DND-41 (cell line): ENCODE data around the gene NUPR1.

Source experiments
- ATAC-seq: fragments of 200-7000 bp; cut with Tn5 transposase; 3 replicates; pipeline ENCODE4 v1.9.1; 2021; ENCODE audit warnings: low read depth; ENCODE audit not compliant: insufficient read depth
- DNase-seq: peaks from one replicate; pipeline ENCODE4 v3.0.0-alpha.2; 2020
- H2AFZ ChIP-seq: 2 replicates; pipeline ENCODE4 v1.6.0; 2012; ENCODE audit warnings: low read depth, low read length
- H3K27ac ChIP-seq: 2 replicates; pipeline ENCODE4 v1.5.1; 2012; ENCODE audit warnings: low read length, inconsistent platforms
- H3K27me3 ChIP-seq: fragments of 200-600 bp; sonication (generic); 2 replicates; pipeline ENCODE4 v1.6.0; 2012; ENCODE audit warnings: low read length, mild to moderate bottlenecking, inconsistent platforms; ENCODE audit not compliant: insufficient read depth, poor library complexity
- H3K36me3 ChIP-seq: 2 replicates; pipeline ENCODE4 v1.5.1; 2012; ENCODE audit warnings: low read length, inconsistent platforms; ENCODE audit not compliant: insufficient read depth
- H3K4me1 ChIP-seq: 2 replicates; pipeline ENCODE4 v1.5.1; 2012; ENCODE audit warnings: mild to moderate bottlenecking, low read length; ENCODE audit not compliant: insufficient read depth
- H3K4me2 ChIP-seq: 2 replicates; pipeline ENCODE4 v1.6.0; 2012; ENCODE audit warnings: mild to moderate bottlenecking, moderate library complexity, low read length, inconsistent platforms; ENCODE audit not compliant: insufficient read depth
- H3K4me3 ChIP-seq, 2 experiments: fragments of 200-600 bp in 1 of 2; shearing (Covaris generic) in 1 of 2; 2 replicates each; pipeline ENCODE4 v1.5.1; 2012 to 2016; ENCODE audit warnings: inconsistent platforms in 2 of 2, low read length in 2 of 2, mild to moderate bottlenecking in 2 of 2, low read depth in 1 of 2, moderate library complexity in 1 of 2
- H3K79me2 ChIP-seq: 2 replicates; pipeline ENCODE4 v1.6.0; 2012; ENCODE audit warnings: low read length, inconsistent platforms; ENCODE audit not compliant: insufficient read depth
- H3K9ac ChIP-seq: 2 replicates; pipeline ENCODE4 v1.6.0; 2012; ENCODE audit warnings: low read depth, mild to moderate bottlenecking, inconsistent platforms, low read length, moderate library complexity
- H3K9me3 ChIP-seq: 2 replicates; pipeline ENCODE4 v1.5.1; 2012; ENCODE audit warnings: low read length, moderate library complexity, mild to moderate bottlenecking, inconsistent platforms; ENCODE audit not compliant: insufficient read depth, severe bottlenecking
- H4K20me1 ChIP-seq: 2 replicates; pipeline ENCODE4 v1.6.0; 2012; ENCODE audit warnings: low read length; ENCODE audit not compliant: insufficient read depth
- EZH2 ChIP-seq: IDR thresholded peaks from 3 replicates; pipeline ENCODE4 v1.6.1; 2012; ENCODE audit warnings: borderline replicate concordance, low read depth, mild to moderate bottlenecking, moderate library complexity, low read length, inconsistent platforms; ENCODE audit not compliant: severe bottlenecking
- TF ChIP-seq, protein P1 (sequence below): IDR thresholded peaks from 2 replicates; pipeline ENCODE4 v1.5.1; 2012; ENCODE audit warnings: borderline replicate concordance, low read length, moderate library complexity, mild to moderate bottlenecking; ENCODE audit not compliant: poor library complexity, severe bottlenecking; ENCODE audit errors: extremely low read depth

NUPR1 gene

DNA sequence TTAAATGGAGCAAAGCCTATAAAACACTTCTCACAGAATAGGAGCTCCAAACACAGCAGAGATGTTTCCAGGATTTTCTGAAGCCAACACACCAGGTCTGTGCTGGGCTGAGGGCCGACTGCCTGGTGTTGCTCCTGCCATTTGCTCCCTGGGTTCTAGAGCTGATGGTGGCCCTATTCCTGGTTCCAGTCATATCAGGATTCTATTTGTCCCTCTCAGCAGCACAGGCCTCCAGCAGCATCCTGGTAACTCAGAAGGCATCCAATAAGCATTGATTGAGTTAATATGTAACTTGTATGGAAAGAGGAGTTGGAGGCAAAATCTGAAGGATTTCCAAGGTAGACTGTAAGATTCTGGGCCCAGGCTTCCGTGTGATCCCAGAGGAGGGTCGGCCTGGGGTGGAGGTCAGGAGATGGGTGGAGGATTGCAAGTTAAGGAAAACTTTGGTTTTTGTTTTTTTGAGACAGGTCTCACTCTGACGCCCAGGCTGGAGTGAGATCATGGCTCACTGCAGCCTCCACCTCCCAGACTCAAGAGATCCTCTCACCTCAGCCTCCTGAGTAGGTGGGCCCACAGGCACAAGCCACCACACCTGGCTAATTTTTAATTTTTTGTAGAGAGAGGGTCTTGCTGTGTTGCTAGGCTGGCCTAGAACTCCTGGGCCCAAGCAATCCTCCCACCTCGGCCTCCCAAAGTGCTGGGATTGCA is 5.7 kb downstream of the NUPR1 start:
- no peaks in the 10 kb centered on the region for H3K4me1 ChIP-seq
- no peaks in the 10 kb centered on the region for H4K20me1 ChIP-seq
- no peak for DNase-seq
- H3K9me3 ChIP-seq, result no peaks in the 10 kb centered on the region
- no peak overlapping the region for H3K4me3 ChIP-seq
- no peaks in the 10 kb centered on the region for H3K79me2 ChIP-seq
- ATAC-seq, result no peak
- no peaks in the 10 kb centered on the region for H3K36me3 ChIP-seq
- H3K4me2 ChIP-seq, result no peak overlapping the region
- H2AFZ ChIP-seq, result no peak overlapping the region
- no peak overlapping the region for H3K9ac ChIP-seq
- H3K27ac ChIP-seq, result no peak overlapping the region
- TF ChIP-seq EZH2, result no peak
- TF ChIP-seq, protein P1, sequence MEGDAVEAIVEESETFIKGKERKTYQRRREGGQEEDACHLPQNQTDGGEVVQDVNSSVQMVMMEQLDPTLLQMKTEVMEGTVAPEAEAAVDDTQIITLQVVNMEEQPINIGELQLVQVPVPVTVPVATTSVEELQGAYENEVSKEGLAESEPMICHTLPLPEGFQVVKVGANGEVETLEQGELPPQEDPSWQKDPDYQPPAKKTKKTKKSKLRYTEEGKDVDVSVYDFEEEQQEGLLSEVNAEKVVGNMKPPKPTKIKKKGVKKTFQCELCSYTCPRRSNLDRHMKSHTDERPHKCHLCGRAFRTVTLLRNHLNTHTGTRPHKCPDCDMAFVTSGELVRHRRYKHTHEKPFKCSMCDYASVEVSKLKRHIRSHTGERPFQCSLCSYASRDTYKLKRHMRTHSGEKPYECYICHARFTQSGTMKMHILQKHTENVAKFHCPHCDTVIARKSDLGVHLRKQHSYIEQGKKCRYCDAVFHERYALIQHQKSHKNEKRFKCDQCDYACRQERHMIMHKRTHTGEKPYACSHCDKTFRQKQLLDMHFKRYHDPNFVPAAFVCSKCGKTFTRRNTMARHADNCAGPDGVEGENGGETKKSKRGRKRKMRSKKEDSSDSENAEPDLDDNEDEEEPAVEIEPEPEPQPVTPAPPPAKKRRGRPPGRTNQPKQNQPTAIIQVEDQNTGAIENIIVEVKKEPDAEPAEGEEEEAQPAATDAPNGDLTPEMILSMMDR, result no peak
- no peaks in the 10 kb centered on the region for H3K27me3 ChIP-seq

GRCh38 chr16:28531777-28532744 is 6.7 kb downstream of the NUPR1 start:
- H3K36me3 ChIP-seq, result no peaks in the 10 kb centered on the region
- TF ChIP-seq EZH2, result no peak
- TF ChIP-seq, protein P1, result no peak
- H3K27ac ChIP-seq, result no peak overlapping the region

GRCh38 chr16:28529124-28529523 is 9.7 kb downstream of the NUPR1 start:
- Histone ChIP-seq H3K36me3 (no peaks in the 10 kb centered on the region), H3K9ac (no peak overlapping the region), H4K20me1 (no peaks in the 10 kb centered on the region), H3K4me2 (no peak overlapping the region), H3K9me3 (no peaks in the 10 kb centered on the region), H3K4me1 (no peaks in the 10 kb centered on the region), H3K27ac (no peak overlapping the region), H3K79me2 (no peaks in the 10 kb centered on the region), H2AFZ (no peak overlapping the region), H3K4me3 (no peak overlapping the region), H3K27me3 (no peaks in the 10 kb centered on the region)
- DNase-seq (no peak), ATAC-seq (no peak)
- TF ChIP-seq, protein P1, result no peak
- no peak for TF ChIP-seq EZH2

More at GRCh38 chr16:28531777-28532744, 6.7 kb downstream of the NUPR1 start:
- ATAC-seq, result no peak
- H3K9me3 ChIP-seq, result no peaks in the 10 kb centered on the region
- H3K27me3 ChIP-seq, result no peaks in the 10 kb centered on the region
- H3K4me3 ChIP-seq, result no peak overlapping the region
- no peak for DNase-seq
- no peaks in the 10 kb centered on the region for H4K20me1 ChIP-seq
- no peaks in the 10 kb centered on the region for H3K79me2 ChIP-seq
- no peak overlapping the region for H2AFZ ChIP-seq
- no peaks in the 10 kb centered on the region for H3K4me1 ChIP-seq
- H3K9ac ChIP-seq, result no peak overlapping the region
- no peak overlapping the region for H3K4me2 ChIP-seq
